GM23338 (cell line): ENCODE results near the gene LAMB1.

Experiments used
- CREB1 ChIP-seq: fragments of 250-450 bp; sonication (Bioruptor Pico); IDR thresholded peaks from 2 replicates; pipeline ENCODE4 v1.5.0; 2020; ENCODE audit warnings: low read depth, mild to moderate bottlenecking, moderate library complexity
- POLR2AphosphoS5 ChIP-seq: IDR thresholded peaks from 2 replicates; pipeline ENCODE4 v1.6.1; 2016; ENCODE audit warnings: antibody characterized with exemption, low read depth
- TF ChIP-seq, protein P1 (sequence below), 2 experiments: fragments of 200-600 bp in 1 of 2; sonication (generic) in 1 of 2; conservative IDR thresholded peaks; 2 replicates each; pipeline versions ENCODE4 v1.5.1 to v1.6.1; 2016 to 2017; ENCODE audit warnings: antibody characterized with exemption in 2 of 2, low read depth in 2 of 2, mild to moderate bottlenecking in 2 of 2, moderate library complexity in 1 of 2

DNA sequence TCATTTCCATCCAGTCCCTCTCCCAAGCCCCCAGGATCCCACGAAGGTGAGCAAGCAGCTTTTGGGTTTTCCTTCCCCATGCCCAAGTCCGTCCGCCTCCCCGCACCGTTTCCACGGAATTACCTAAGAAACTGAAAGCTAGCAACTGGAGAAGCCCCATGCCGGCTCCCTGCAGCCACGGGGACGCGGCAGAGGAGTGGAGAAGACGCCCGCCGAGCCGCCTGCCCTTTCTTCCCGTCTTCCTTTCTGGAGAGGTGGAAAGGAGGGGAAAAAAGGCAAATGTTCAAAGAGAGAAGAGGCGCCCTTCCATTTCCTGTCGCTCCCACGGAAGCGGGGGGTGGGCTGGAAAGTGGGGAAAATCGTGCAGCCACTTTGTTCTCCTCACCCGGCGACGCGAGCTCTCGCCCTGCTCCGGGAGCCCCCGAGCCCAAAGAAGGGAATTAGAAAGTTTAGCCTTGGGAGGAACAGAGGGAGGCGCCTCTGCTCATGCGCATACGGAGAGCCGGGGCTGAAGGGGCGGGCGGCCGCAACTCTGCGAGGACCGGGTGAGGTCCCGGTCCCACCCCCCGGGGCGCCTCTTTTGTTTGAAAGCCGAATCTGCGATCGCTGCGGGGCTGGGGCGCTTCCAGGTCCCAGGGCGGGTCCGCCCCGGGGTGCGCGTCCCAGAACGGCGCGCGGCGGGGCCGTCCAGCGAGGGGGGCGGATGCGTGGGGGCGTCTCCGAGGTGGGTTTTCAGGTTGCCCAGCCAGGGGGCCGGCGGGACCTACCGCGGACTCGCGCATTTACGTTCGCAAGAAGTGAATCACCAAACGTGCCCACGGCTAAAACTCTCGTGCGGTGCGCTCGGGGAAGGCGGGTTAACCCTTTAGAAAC, at the start of gene LAMB1:
- TF ChIP-seq, protein P1, sequence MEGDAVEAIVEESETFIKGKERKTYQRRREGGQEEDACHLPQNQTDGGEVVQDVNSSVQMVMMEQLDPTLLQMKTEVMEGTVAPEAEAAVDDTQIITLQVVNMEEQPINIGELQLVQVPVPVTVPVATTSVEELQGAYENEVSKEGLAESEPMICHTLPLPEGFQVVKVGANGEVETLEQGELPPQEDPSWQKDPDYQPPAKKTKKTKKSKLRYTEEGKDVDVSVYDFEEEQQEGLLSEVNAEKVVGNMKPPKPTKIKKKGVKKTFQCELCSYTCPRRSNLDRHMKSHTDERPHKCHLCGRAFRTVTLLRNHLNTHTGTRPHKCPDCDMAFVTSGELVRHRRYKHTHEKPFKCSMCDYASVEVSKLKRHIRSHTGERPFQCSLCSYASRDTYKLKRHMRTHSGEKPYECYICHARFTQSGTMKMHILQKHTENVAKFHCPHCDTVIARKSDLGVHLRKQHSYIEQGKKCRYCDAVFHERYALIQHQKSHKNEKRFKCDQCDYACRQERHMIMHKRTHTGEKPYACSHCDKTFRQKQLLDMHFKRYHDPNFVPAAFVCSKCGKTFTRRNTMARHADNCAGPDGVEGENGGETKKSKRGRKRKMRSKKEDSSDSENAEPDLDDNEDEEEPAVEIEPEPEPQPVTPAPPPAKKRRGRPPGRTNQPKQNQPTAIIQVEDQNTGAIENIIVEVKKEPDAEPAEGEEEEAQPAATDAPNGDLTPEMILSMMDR (conservative IDR thresholded peaks at IDR 0.05; ENCODE audit: low read depth in 2 of 2): no peak
- TF ChIP-seq CREB1 (CRISPR knock-in tag) (no peak), POLR2AphosphoS5 (peak; percentile 58)
